Natural killer cell (primary cell): Measurements from ENCODE around the gene PHAF1. TPM values are rescaled to one million over a fixed set of nuclear protein-coding genes. Genes with fewer than 3 reads are reported as not detected.
A peak's percentile ranks its signal among the peaks of the same experiment; 100 is the strongest.

Experiments used
- ATAC-seq, 3 donors: fragments of 150-1000 bp in 2 of 3; fragments of 200-7000 bp in 1 of 3; cut with Tn5 transposase; 1 replicate in 1 of 3; 2 replicates in 2 of 3; pipeline ENCODE4 v1.10.0; 2021; ENCODE audit warnings: mild to moderate bottlenecking in 2 of 3, moderate library complexity in 2 of 3
- DNase-seq, 2 donors: peaks; one replicate each; pipeline versions ENCODE4 v3.0.0 to v3.0.0-alpha.2; 2013 to 2021; ENCODE audit warnings: mixed read lengths in 1 of 2
- H3K27ac ChIP-seq: one replicate; pipeline ENCODE4 v1.5.1; 2013; ENCODE audit warnings: mild to moderate bottlenecking, low read length
- H3K27me3 ChIP-seq: one replicate; pipeline ENCODE4 v1.6.1; 2013; ENCODE audit warnings: low read length; ENCODE audit not compliant: control insufficient read depth, insufficient read depth
- H3K36me3 ChIP-seq: one replicate; pipeline ENCODE4 v1.6.1; 2013; ENCODE audit warnings: low read length; ENCODE audit not compliant: control insufficient read depth, insufficient read depth
- H3K4me1 ChIP-seq: one replicate; pipeline ENCODE4 v1.6.1; 2013; ENCODE audit warnings: low read length; ENCODE audit not compliant: control insufficient read depth, insufficient read depth
- H3K4me3 ChIP-seq: one replicate; pipeline ENCODE4 v1.5.1; 2013; ENCODE audit warnings: low read length
- H3K9me3 ChIP-seq: one replicate; pipeline ENCODE4 v1.6.1; 2013; ENCODE audit warnings: low read length; ENCODE audit not compliant: control insufficient read depth, insufficient read depth
- H3K27ac Mint-ChIP-seq, 2 donors: one replicate each; pipeline ENCODE4 v1.8.0; 2022; ENCODE audit warnings: mild to moderate bottlenecking in 2 of 2, mixed read lengths in 2 of 2, moderate library complexity in 1 of 2
- H3K27me3 Mint-ChIP-seq, 2 donors: one replicate each; pipeline ENCODE4 v1.8.0; 2022; ENCODE audit warnings: low read depth in 2 of 2, mixed read lengths in 2 of 2
- H3K36me3 Mint-ChIP-seq: one replicate; pipeline ENCODE4 v1.8.0; 2022; ENCODE audit warnings: mixed read lengths
- H3K4me1 Mint-ChIP-seq, 2 donors: one replicate each; pipeline ENCODE4 v1.8.0; 2022; ENCODE audit warnings: mixed read lengths in 2 of 2
- H3K4me3 Mint-ChIP-seq: one replicate; pipeline ENCODE4 v1.8.0; 2022; ENCODE audit warnings: mild to moderate bottlenecking, moderate library complexity, mixed read lengths
- H3K9me3 Mint-ChIP-seq, 2 donors: one replicate each; pipeline ENCODE4 v1.8.0; 2022; ENCODE audit warnings: mixed read lengths in 2 of 2
- WGBS: methylation state at CpG from one replicate; pipeline ENCODE4 v1.1.7; 2013; ENCODE audit warnings: missing lambda C conversion rate; ENCODE audit not compliant: insufficient coverage; 5-methylcytosine and 5-hydroxymethylcytosine counted together
- intact Hi-C: fragments of 100-400 bp; cut with micrococcal nuclease; formaldehyde crosslinking; loops from one replicate; pipeline ENCODE4 v1.14.2; 2022
- total RNA-seq, 4 donors: library from RNA; stranded (reverse); fragments of 120-200 nt in 1 of 4; gene quantifications; one replicate each; pipeline versions ENCODE4 v1.2.3 to v1.2.4, GENCODE V29; 2013 to 2022
- TF ChIP-seq, protein P1 (sequence below): fragments of 200-600 bp; IDR thresholded peaks from one replicate; pipeline ENCODE4 v1.8.0; 2022; ENCODE audit warnings: antibody characterized with exemption

Gene PHAF1
- total RNA-seq, 3 donors from 2014 or later (not counting 1 experiment from before 2014, with no cell fraction given) = 17.0 to 22.4 (median 22.0) TPM

DNA sequence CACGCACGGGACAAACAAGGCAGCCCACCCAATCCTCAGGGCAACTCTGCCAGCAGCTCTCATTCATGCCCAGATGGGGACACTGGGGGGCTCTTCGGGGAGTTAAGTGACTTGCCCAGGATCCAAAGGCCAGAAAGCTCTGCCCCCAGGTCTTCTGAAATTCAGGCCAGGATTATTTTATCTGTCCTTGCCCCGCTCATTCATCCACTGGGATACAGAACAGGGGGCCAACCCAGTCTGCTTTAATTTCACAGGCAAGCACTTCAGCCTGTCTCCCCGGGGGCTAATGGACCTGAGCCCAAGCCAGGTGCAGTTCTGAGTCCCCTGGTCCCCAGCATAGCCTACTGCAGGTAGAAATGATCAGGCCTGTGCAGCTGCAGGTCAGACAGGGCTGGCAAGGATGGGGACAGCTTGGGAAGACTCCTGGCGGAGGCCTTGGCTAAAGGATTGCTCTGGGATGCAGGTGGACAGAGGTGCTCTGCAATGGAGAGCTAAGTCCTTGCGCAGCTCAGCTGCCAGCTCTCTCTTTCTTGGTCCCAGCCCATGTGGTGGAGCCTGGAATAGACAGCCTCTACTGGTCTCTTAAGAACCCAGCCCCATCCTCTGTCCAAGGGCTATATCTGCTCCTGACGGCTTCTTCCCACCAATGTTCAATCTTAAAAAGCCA is 41.8 kb downstream of the PHAF1 start:
- H3K36me3 ChIP-seq = peaks cover 6% of the 10 kb centered on the region
- H3K27me3 Mint-ChIP-seq = peaks cover 7 to 21% of the 10 kb centered on the region in 2 donors
- peaks cover 7% of the 10 kb centered on the region for H3K27me3 ChIP-seq
- no peaks in the 10 kb centered on the region for H3K9me3 Mint-ChIP-seq
- H3K27ac ChIP-seq = no peak overlapping the region
- no peak overlapping the region for H3K27ac Mint-ChIP-seq
- H3K9me3 ChIP-seq = no peaks in the 10 kb centered on the region
- peaks cover 26% of the 10 kb centered on the region for H3K4me1 ChIP-seq
- intact Hi-C loops = no loop called here
- no peak overlapping the region for H3K4me3 ChIP-seq
- ATAC-seq (no peak), DNase-seq (no peak)
- no peaks in the 10 kb centered on the region for H3K36me3 Mint-ChIP-seq
- H3K4me1 Mint-ChIP-seq = peaks cover 0 to 28% of the 10 kb centered on the region in 2 donors
- whole genome bisulfite sequencing = 71% methylated on average over 8 of the region's 8 CpGs
- TF ChIP-seq, protein P1, sequence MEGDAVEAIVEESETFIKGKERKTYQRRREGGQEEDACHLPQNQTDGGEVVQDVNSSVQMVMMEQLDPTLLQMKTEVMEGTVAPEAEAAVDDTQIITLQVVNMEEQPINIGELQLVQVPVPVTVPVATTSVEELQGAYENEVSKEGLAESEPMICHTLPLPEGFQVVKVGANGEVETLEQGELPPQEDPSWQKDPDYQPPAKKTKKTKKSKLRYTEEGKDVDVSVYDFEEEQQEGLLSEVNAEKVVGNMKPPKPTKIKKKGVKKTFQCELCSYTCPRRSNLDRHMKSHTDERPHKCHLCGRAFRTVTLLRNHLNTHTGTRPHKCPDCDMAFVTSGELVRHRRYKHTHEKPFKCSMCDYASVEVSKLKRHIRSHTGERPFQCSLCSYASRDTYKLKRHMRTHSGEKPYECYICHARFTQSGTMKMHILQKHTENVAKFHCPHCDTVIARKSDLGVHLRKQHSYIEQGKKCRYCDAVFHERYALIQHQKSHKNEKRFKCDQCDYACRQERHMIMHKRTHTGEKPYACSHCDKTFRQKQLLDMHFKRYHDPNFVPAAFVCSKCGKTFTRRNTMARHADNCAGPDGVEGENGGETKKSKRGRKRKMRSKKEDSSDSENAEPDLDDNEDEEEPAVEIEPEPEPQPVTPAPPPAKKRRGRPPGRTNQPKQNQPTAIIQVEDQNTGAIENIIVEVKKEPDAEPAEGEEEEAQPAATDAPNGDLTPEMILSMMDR = no peak
- H3K4me3 Mint-ChIP-seq = peak overlapping the region; percentile 74

DNA sequence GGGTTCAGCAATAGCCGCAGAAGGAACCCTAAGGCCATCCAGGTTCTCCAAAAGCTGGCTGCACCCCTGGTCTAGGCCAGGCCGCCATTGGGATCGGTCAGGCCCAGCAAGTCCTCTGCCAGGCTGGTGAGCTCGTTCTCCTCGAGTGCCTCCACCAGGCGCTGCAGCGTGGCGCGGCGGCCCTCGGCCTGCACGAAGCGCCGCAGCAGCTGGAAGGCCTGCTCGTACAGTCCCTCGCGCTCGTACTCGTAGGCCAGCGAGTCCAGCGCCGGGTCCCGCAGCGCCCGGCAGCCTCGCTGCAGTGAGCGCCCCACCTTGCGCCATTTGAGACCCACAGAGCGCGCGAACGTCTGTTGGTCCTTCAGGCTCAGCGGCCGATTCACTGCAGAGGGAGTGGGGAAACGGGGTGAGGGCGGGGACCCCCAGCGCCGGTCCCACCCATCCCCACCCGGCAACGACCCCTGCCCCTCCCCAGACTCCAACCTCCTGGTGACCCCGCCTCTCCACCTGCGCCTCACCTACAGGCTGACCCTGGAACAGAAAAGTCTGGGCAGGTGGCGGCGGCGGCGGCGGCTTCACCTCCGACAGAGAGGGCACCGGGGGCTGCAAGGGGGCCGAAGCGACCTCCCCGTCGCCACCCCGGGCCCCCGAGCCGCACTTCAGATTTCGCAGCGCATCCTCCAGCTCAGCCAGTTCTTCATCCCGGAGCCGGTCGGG is 45.0 kb downstream of the PHAF1 start:
- TF ChIP-seq, protein P1 = no peak
- Mint-ChIP-seq H3K27me3 (peaks cover 7 to 16% of the 10 kb centered on the region in 2 donors), H3K4me3 (peak overlapping the region; percentile 40), H3K36me3 (no peaks in the 10 kb centered on the region), H3K4me1 (peaks cover 18 to 54% of the 10 kb centered on the region in 2 donors), H3K9me3 (no peaks in the 10 kb centered on the region), H3K27ac (no peak overlapping the region)
- H3K4me1 ChIP-seq = peaks cover 51% of the 10 kb centered on the region
- intact Hi-C loops = loop anchor here (1.0 to 5.0 kb wide), 3 partner anchors 42 to 177 kb away; no protein-coding TSS in a partner anchor
- H3K27me3 ChIP-seq = peaks cover 7% of the 10 kb centered on the region
- no peak overlapping the region for H3K27ac ChIP-seq
- H3K4me3 ChIP-seq = no peak overlapping the region
- H3K36me3 ChIP-seq = no peaks in the 10 kb centered on the region
- WGBS = 55% methylated on average over 61 of the region's 61 CpGs
- no peaks in the 10 kb centered on the region for H3K9me3 ChIP-seq
- DNase-seq (no peak), ATAC-seq (no peak)

DNA sequence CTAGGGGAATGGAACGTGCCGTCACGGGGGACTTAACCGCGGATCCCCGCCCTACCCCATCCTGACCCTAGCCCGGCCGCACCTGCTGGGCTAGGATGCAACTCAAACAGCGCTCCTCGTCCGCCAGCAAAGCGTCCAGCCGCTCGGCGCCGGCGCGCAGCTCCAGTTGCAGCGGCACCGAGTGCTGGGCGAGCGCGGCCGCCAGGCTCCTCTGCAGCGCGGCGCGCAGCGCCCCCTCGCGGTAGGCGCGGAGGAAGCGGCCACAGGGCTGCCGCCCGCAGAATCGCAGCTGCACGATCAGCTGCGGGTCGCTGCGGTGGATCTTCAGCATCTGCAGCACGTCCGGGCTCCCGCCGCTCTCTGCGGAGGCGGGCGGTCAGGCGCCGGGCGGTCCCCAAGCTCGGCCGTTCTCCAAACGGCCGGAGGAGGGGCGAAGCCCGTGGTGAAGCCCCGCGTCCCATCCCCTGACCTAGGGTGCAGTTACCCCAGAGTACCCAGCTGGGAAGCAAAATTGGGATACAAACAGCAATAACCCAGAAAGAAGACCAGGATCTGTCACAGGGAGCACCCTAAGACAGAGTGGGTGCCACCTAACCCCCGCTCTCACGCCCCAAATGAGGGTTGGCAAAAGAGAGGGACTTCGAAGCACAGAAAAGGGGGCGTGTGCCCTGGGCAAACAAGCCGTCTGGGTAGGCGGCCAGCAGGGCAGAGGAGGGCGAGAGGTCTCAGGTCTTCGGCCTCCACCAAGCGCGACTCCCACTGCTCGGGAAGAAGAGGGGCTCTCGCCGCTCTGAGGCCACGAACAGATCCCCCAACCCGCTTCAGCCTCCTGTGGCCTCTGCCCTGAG is 45.8 kb downstream of the PHAF1 start:
- H3K4me3 Mint-ChIP-seq = peak overlapping the region; percentile 40
- Histone ChIP-seq H3K27ac (no peak overlapping the region), H3K36me3 (no peaks in the 10 kb centered on the region), H3K4me1 (peaks cover 55% of the 10 kb centered on the region), H3K9me3 (no peaks in the 10 kb centered on the region), H3K4me3 (no peak overlapping the region), H3K27me3 (peaks cover 7% of the 10 kb centered on the region)
- TF ChIP-seq, protein P1 = peak; percentile 98
- intact Hi-C loops = loop anchor here (1.0 to 5.0 kb wide), 3 partner anchors 43 to 178 kb away; no protein-coding TSS in a partner anchor
- no peak overlapping the region for H3K27ac Mint-ChIP-seq
- peaks cover 7 to 16% of the 10 kb centered on the region in 2 donors for H3K27me3 Mint-ChIP-seq
- peak; percentile 59 to 75 (median 61) for ATAC-seq
- H3K4me1 Mint-ChIP-seq = peaks cover 18 to 54% of the 10 kb centered on the region in 2 donors
- no peaks in the 10 kb centered on the region for H3K36me3 Mint-ChIP-seq
- peak; percentile 79 to 94 for DNase-seq
- WGBS = 19% methylated on average over 74 of the region's 74 CpGs
- no peaks in the 10 kb centered on the region for H3K9me3 Mint-ChIP-seq
